Vagina (tissue), 2 donors: ENCODE data around the gene NCKAP1.

Experiments used
- POLR2A ChIP-seq, 2 donors: fragments of 450-650 bp; IDR thresholded peaks; one replicate each; pipeline ENCODE4 v1.6.1; 2017; ENCODE audit warnings: antibody characterized with exemption in 2 of 2, mild to moderate bottlenecking in 2 of 2, moderate library complexity in 2 of 2
- POLR2AphosphoS5 ChIP-seq, 2 donors: sonication (generic); formaldehyde crosslinking; IDR thresholded peaks; one replicate each; pipeline ENCODE4 v1.9.0; 2017; ENCODE audit warnings: antibody characterized with exemption in 2 of 2, mild to moderate bottlenecking in 2 of 2, low read depth in 1 of 2; ENCODE audit not compliant: insufficient read depth in 1 of 2
- TF ChIP-seq, protein P1 (sequence below), 3 experiments: fragments of 450-650 bp in 2 of 3; fragments of 200-600 bp in 1 of 3; sonication (generic) in 1 of 3; IDR thresholded peaks; one replicate each; pipeline ENCODE4 v1.5.1; 2017 to 2019; ENCODE audit warnings: antibody characterized with exemption in 3 of 3, mild to moderate bottlenecking in 2 of 3, moderate library complexity in 2 of 3

DNA sequence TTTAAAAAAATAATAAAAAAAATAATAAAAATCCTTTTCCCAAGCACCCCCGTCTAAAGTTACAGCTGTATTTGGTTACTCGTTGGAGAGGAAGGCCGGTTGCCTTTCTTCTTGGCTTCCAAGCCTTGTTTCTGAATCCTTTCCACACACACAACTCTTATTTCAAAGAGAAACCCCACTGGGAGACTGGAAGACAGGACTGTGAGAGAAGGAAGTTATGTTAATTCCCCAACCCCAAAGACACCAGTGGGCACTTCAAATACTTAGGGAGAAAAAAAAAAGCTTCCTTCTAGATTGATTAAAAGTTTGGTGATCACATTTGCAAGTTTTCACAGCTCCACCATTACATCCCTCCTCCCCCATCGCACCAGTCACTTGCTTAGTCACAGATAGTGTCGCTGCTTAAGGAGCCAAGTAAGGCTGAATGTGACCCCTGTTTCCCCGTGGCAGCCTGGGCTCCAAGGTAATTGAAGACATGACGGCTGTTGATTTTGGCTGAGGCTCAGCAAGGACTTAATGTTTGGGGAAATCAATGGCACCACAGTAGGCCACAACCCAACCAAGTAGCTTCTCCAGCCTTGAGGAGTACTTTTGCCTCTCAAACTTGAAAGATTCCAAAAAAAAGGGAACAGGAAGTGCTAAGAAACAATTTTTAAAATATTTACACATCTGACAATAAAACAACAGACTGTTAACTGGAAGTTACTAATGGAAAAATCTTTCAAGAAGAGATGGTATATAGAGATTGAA lies 131.0 kb downstream of the NCKAP1 start:
- TF ChIP-seq POLR2A (IDR thresholded peaks at IDR 0.05) (no peak), POLR2AphosphoS5 (IDR thresholded peaks at IDR 0.05; ENCODE audit: insufficient read depth in 1 of 2, low read depth in 1 of 2) (no peak)
- TF ChIP-seq, protein P1, sequence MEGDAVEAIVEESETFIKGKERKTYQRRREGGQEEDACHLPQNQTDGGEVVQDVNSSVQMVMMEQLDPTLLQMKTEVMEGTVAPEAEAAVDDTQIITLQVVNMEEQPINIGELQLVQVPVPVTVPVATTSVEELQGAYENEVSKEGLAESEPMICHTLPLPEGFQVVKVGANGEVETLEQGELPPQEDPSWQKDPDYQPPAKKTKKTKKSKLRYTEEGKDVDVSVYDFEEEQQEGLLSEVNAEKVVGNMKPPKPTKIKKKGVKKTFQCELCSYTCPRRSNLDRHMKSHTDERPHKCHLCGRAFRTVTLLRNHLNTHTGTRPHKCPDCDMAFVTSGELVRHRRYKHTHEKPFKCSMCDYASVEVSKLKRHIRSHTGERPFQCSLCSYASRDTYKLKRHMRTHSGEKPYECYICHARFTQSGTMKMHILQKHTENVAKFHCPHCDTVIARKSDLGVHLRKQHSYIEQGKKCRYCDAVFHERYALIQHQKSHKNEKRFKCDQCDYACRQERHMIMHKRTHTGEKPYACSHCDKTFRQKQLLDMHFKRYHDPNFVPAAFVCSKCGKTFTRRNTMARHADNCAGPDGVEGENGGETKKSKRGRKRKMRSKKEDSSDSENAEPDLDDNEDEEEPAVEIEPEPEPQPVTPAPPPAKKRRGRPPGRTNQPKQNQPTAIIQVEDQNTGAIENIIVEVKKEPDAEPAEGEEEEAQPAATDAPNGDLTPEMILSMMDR (IDR thresholded peaks at IDR 0.05) = no peak
